ENCODE results near the gene COX4I1.
"Not testable (repeated sequence)": the region's sequence is repeated elsewhere in the genome, so short reads cannot be mapped to it uniquely, and the experiment has no call there.

COX4I1 gene

GRCh38 chr16:85805442-85806045 is 6.0 kb downstream of the COX4I1 start:
- DNase-seq, result no peak

- DNase-seq, result no peak
These were observed 7.0 kb downstream of the COX4I1 start for GRCh38 chr16:85806539-85806938.

GRCh38 chr16:85807340-85807739 is 7.8 kb downstream of the COX4I1 start:
- DNase-seq, result not testable (repeated sequence)

- not testable (repeated sequence) for DNase-seq
These were observed 8.6 kb downstream of the COX4I1 start for GRCh38 chr16:85808104-85808503.

GRCh38 chr16:85808926-85809325 is 9.4 kb downstream of the COX4I1 start:
- no peak for DNase-seq

- no peak for DNase-seq
These were observed 10.2 kb downstream of the COX4I1 start for GRCh38 chr16:85809645-85810044.

- no peak for DNase-seq
These were observed 10.7 kb downstream of the COX4I1 start for GRCh38 chr16:85810097-85810741.

- DNase-seq, result no peak
These were observed 11.2 kb downstream of the COX4I1 start for GRCh38 chr16:85810742-85811115.

GRCh38 chr16:85812031-85812807 is 12.7 kb downstream of the COX4I1 start:
- DNase-seq, result no peak

GRCh38 chr16:85812811-85813700 is 13.6 kb downstream of the COX4I1 start:
- no peak for DNase-seq

- no peak for DNase-seq
These were observed 16.7 kb downstream of the COX4I1 start for GRCh38 chr16:85816159-85816558.

GRCh38 chr16:85817195-85817594 is 17.7 kb downstream of the COX4I1 start:
- DNase-seq, result not testable (repeated sequence)

- DNase-seq, result peak; percentile 82
These were observed 19.8 kb downstream of the COX4I1 start for GRCh38 chr16:85819245-85819644.

GRCh38 chr16:85819771-85820170 is 20.3 kb downstream of the COX4I1 start:
- DNase-seq, result no peak

- no peak for DNase-seq
These were observed 21.3 kb downstream of the COX4I1 start for GRCh38 chr16:85820604-85821372.

GRCh38 chr16:85821390-85822135 is 22.1 kb downstream of the COX4I1 start:
- peak; percentile 60 for DNase-seq

- no peak for DNase-seq
These were observed 22.6 kb downstream of the COX4I1 start for GRCh38 chr16:85822145-85822544.

GRCh38 chr16:85823328-85823920 is 23.9 kb downstream of the COX4I1 start:
- no peak for DNase-seq

- DNase-seq, result no peak
These were observed 25.0 kb downstream of the COX4I1 start for GRCh38 chr16:85824161-85825135.

- DNase-seq, result no peak
These were observed 25.8 kb downstream of the COX4I1 start for GRCh38 chr16:85825326-85825725.

All from hematopoietic multipotent progenitor cell treated with erythropoietin and hydrocortisone succinate and interleukin-3 and kit ligand, for 8 days (in vitro differentiated cells).